IPS DF 4.7 (cell line): ENCODE results near the gene MUC16.
"Not testable (repeated sequence)": the region's sequence is repeated elsewhere in the genome, so short reads cannot be mapped to it uniquely, and the experiment has no call there.

Experiments used
- DNase-seq: peaks from one replicate; pipeline ENCODE4 v3.0.0-alpha.2; 2013; ENCODE audit warnings: low spot score; ENCODE audit errors: extremely low read depth

MUC16 gene

GRCh38 chr19:9009935-9010651, at the start of gene MUC16:
MUC16 (minus strand) TSS chr19:9010409.
- no peak for DNase-seq

DNA sequence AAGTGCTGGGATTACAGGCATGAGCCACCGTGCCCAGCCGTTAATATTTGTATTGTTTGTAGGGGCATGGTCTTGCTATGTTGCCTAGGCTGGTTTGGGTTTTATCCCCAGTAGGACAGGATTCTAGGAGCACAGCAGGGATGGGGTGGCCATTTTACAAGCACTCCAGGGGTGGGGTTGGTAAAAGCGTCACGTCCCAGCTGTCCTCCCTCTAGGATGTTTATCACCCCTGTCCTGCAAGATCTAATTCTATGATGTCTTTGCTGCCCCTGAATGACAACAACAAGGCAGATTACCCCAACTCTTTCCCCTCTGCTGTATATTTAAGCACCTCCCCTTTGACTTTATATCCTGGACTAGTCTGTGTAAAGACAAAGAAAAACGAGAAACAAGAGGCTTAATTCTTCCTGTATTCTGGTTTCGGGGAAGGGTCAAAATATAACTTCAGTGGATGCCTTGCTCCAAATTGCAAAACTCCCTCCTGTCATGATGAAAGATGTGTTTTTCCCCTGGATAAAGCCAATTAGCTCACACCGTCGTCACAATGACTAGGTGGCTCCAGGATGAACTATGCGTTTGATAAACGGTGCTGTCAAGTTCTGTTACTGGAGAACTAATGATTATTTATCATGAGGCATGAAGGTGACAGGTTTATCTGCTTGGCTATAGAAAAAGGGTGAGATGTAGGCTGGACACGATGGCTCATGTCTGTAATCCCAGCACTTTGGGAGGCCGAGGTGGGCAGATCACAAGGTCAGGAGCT, 48.9 kb upstream of the MUC16 start:
- no peak for DNase-seq

GRCh38 chr19:9057505-9058258, 47.5 kb upstream of the MUC16 start:
- DNase-seq, result no peak

- not testable (repeated sequence) for DNase-seq
Measured at GRCh38 chr19:9056131-9056530, 45.9 kb upstream of the MUC16 start.

DNA sequence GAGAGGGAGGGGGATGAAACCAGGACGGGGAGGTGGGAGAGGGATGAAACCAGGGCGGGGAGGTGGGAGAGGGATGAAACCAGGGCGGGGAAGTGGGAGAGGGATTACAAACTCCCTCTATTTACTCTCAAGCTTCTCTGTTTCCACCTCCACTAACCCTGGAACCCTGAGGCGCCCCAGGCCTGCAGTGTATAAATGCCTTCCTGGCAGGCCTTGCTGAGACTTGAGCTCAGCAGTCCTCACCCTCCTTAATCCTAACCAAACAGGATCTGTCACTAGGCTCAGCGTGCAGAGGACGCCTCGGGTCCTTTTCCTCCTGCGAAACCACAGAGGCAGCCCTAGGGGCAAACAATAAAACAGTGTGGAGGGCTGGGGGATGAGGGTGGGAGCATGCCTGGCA, 44.6 kb upstream of the MUC16 start:
- DNase-seq, result no peak

DNA sequence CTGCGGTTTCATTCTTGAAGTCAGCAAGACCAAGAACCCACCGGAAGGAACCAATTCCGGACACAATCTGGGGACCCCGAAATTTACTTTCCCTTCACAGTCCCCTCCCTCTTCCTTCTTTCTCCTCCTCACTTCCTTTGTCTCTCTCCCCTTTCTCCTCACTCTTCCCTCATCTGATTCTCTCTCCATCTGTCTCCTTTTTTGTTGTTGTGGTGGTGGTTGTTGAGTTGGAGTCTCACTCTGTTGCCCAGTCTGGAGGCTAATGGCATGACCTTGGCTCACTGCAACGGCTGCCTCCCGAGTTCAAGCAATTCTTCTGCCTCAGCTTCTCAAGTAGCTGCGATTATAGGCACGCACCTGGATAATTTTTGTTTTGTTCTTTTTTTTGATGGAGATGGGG, 44.0 kb upstream of the MUC16 start:
- DNase-seq, result no peak

DNA sequence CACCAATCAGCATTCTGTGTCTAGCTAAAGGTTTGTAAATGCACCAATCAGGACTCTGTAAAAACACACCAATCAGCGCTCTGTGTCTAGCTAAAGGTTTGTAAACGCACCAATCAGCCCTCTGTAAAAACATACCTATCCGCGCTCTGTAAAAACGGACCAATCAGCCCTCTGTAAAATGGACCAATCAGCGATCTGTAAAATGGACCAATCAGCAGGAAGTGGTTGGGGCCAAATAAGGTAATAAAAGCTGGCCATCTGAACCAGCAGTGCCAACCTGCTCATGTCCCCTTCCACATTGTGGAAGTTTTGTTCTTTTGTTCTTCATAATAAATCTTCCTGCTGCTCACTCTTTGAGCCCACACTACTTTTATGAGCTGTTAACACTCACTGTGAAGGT, 43.5 kb upstream of the MUC16 start:
- not testable (repeated sequence) for DNase-seq

DNA sequence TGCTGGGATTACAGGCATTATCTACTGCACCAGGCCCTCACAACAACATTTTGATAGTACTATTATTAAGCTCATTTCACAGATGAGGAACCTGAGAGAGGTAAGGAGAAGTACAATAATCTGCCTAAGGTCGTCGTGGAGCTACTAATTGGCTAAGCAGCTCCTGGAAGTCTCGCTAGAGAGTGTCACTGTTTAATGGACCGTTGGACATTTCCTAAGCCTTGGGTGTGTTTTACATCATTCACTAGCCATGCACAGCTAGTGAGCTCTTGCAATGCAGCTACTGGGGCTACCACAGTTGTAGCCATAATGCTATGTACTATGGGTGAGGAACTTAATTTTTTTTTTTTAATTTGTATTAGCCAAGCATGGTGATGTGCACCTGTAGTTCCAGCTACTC, 42.7 kb upstream of the MUC16 start:
- DNase-seq, result no peak

DNA sequence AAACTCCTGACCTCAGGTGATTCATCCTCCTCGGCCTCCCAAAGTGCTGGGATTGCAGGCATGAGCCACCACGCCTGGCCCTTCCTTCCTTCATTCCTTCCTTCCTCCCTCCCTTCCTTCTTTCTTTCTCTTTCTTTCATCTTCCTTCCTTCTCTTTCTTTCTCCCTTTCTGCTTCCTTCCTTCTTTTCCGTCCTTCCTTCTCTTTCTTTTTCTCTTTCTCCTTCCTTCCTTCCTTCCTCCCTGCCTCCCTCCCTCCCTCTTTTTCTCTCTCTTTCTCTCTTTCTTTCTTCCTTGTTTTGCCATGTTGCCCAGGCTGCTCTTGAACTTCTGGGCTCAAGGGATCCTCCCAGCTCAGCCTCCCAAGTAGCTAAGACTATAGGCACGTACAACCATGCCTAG, 36.5 kb upstream of the MUC16 start:
- no peak for DNase-seq

GRCh38 chr19:9044449-9044848, 34.2 kb upstream of the MUC16 start:
- no peak for DNase-seq

DNA sequence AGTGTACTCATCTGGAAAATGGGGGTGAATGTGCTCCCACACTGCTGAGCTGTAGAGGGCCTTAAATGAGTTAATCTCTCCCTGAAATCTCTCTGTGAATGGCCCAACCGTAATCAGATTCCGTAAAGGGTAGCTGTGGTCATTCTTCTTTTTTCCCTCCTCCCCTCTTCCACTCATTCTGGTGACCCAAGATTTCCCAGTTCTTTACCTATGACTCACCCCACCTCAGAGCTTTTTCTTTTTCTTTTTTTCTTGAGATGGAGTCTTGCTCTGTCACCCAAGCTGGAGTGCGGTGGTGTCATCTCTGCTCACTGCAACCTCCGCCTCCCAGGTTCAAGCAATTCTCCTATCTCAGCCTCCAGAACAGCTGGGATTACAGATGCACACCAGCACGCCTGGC, 33.3 kb upstream of the MUC16 start:
- no peak for DNase-seq

GRCh38 chr19:9041023-9041422, 30.8 kb upstream of the MUC16 start:
- DNase-seq, result no peak

- no peak for DNase-seq
Measured at GRCh38 chr19:9040131-9040530, 29.9 kb upstream of the MUC16 start.

GRCh38 chr19:9039728-9040127, 29.5 kb upstream of the MUC16 start:
- no peak for DNase-seq

- no peak for DNase-seq
Measured at GRCh38 chr19:9037400-9038062, 27.3 kb upstream of the MUC16 start.

GRCh38 chr19:9032136-9032631, 22.0 kb upstream of the MUC16 start:
- DNase-seq, result no peak

GRCh38 chr19:9018163-9018875, 8.1 kb upstream of the MUC16 start:
- DNase-seq, result no peak

DNA sequence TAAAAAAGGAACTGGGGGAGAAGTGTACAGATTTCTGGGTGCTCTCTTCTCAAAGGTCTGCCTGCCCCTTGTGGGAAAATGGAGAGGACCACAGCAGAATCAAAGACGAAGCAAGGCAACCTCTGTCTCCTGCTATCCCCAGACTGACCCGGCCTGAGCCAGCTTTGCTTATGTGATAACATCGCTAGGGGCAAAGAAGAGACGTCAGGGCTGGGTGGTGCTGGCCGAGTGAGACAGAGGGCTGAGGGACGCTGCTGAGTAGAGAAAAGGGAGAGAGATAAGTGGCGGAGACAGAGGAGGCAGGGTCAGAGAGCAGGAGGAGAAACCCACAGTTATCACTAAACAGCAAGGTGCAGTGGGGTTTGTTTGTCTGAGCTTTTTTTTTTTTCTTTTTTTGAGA, 4.6 kb upstream of the MUC16 start:
- DNase-seq, result no peak

DNA sequence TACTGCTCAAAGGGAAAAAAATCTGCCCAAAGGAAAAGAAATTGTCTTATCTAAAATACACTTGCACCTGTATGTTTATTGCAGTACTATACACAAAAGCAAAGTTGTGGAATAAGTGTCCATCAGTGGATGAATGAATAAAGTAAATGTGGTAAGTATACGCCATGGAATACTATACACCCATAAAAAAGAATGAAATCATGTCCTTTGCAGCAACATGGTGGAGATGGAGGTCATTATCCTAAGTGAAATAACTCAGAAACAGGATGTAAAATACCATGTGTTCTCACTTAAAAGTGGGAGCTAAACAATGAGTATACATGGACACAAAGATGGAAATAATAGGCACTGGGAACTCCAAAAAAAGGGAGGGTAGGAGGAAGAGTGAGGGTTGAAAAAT, 3.8 kb upstream of the MUC16 start:
- DNase-seq, result no peak

DNA sequence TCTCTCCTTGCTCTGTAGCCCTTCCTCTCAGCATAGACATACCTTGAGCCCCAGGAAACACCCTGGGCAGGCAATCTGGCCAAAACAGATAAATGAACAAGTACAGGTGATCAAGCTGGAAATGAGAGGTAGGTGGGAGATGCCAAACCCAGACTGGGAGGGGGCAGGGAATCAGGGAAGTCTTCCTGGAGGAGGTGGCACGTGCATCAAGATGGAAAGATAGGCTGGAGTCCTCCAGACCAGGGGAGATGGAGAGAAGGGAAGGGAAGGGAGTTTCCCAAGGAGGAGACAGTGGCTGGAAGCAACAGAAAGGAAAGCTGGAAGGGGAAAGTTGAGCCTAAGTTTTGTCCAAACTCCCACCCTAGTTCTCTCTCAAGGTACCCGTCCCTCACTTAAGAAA, 1.7 kb upstream of the MUC16 start:
- no peak for DNase-seq

GRCh38 chr19:9010693-9011092, 484 bp upstream of the MUC16 start:
- DNase-seq, result no peak
